GM18505 (cell line): Measurements from ENCODE around the gene BMERB1.
"Not testable (repeated sequence)": the region's sequence is repeated elsewhere in the genome, so short reads cannot be mapped to it uniquely, and the experiment has no call there.

Source experiments
- ATAC-seq: cut with Tn5 transposase; IDR thresholded peaks from one replicate; pipeline ENCODE4 v1.9.1; 2021; ENCODE audit not compliant: unreplicated experiment
- POLR2A ChIP-seq: IDR thresholded peaks from 4 replicates; pipeline ENCODE4 v1.6.1; 2011; ENCODE audit warnings: borderline replicate concordance; ENCODE audit not compliant: insufficient read depth, insufficient read length; ENCODE audit errors: extremely low read depth

BMERB1 gene

GRCh38 chr16:15415511-15415985 lies 18.8 kb upstream of the BMERB1 start:
- ATAC-seq, result no peak
- no peak for TF ChIP-seq POLR2A

GRCh38 chr16:15417197-15417596 lies 17.2 kb upstream of the BMERB1 start:
- TF ChIP-seq POLR2A, result no peak
- ATAC-seq, result no peak

- no peak for ATAC-seq
- no peak for TF ChIP-seq POLR2A
Observed at GRCh38 chr16:15418206-15418605, 16.2 kb upstream of the BMERB1 start.

- not testable (repeated sequence) for ATAC-seq
Observed at GRCh38 chr16:15421696-15422095, 12.7 kb upstream of the BMERB1 start.

GRCh38 chr16:15422222-15422621 lies 12.2 kb upstream of the BMERB1 start:
- ATAC-seq, result no peak
- TF ChIP-seq POLR2A, result no peak

GRCh38 chr16:15425861-15426260 lies 8.5 kb upstream of the BMERB1 start:
- TF ChIP-seq POLR2A, result no peak
- ATAC-seq, result no peak

GRCh38 chr16:15426796-15427195 lies 7.6 kb upstream of the BMERB1 start:
- no peak for TF ChIP-seq POLR2A
- no peak for ATAC-seq

- no peak for ATAC-seq
- TF ChIP-seq POLR2A, result no peak
Observed at GRCh38 chr16:15427648-15428239, 6.6 kb upstream of the BMERB1 start.

GRCh38 chr16:15430884-15431283 lies 3.5 kb upstream of the BMERB1 start:
- not testable (repeated sequence) for ATAC-seq

- no peak for ATAC-seq
- no peak for TF ChIP-seq POLR2A
Observed at GRCh38 chr16:15434079-15434424, 336 bp upstream of the BMERB1 start.

- no peak for ATAC-seq
Observed at GRCh38 chr16:15435216-15435864, 952 bp downstream of the BMERB1 start.

GRCh38 chr16:15439102-15439501 lies 4.7 kb downstream of the BMERB1 start:
- no peak for TF ChIP-seq POLR2A
- no peak for ATAC-seq

More at GRCh38 chr16:15435216-15435864, 952 bp downstream of the BMERB1 start:
- no peak for TF ChIP-seq POLR2A

GRCh38 chr16:15439521-15439920 lies 5.1 kb downstream of the BMERB1 start:
- TF ChIP-seq POLR2A, result no peak
- ATAC-seq, result no peak

GRCh38 chr16:15440852-15441251 lies 6.5 kb downstream of the BMERB1 start:
- no peak for ATAC-seq
- no peak for TF ChIP-seq POLR2A

- not testable (repeated sequence) for ATAC-seq
Observed at GRCh38 chr16:15442140-15442539, 7.8 kb downstream of the BMERB1 start.
